Activated CD8-positive, alpha-beta memory T cell treated with anti-CD3 and anti-CD28 coated beads, Interleukin-2, amount 50 U/mL, for 1 hour (primary cell): ENCODE results near the gene ZNF208.
"Not testable (repeated sequence)": the region's sequence is repeated elsewhere in the genome, so short reads cannot be mapped to it uniquely, and the experiment has no call there.

Experiments
- DNase-seq: peaks from one replicate; pipeline ENCODE4 v3.0.0-alpha.2; 2020; ENCODE audit errors: extremely low read depth

Gene ZNF208

GRCh38 chr19:22010437-22011143 lies at the start of gene ZNF208:
Gene ZNF208 (minus strand): TSS chr19:22010943. CDS start chr19:22010794, 149 bp downstream.
- not testable (repeated sequence) for DNase-seq

- no peak for DNase-seq
Measured at GRCh38 chr19:22052644-22053013, 41.9 kb upstream of the ZNF208 start.

GRCh38 chr19:22041151-22041550 lies 30.4 kb upstream of the ZNF208 start:
- DNase-seq: not testable (repeated sequence)

- no peak for DNase-seq
Measured at GRCh38 chr19:22030680-22031079, 19.9 kb upstream of the ZNF208 start.

- DNase-seq: no peak
Measured at GRCh38 chr19:22026687-22027086, 15.9 kb upstream of the ZNF208 start.

GRCh38 chr19:22025539-22025938 lies 14.8 kb upstream of the ZNF208 start:
- not testable (repeated sequence) for DNase-seq

- DNase-seq: no peak
Measured at GRCh38 chr19:21970466-21970865, 40.3 kb downstream of the ZNF208 start.

- DNase-seq: no peak
Measured at GRCh38 chr19:21947775-21948174, 63.0 kb downstream of the ZNF208 start.

- DNase-seq: no peak
Measured at GRCh38 chr19:21940684-21941083, 70.1 kb downstream of the ZNF208 start.

GRCh38 chr19:21934593-21934992 lies 76.2 kb downstream of the ZNF208 start:
- DNase-seq: no peak

GRCh38 chr19:21934131-21934530 lies 76.6 kb downstream of the ZNF208 start:
- DNase-seq: no peak

GRCh38 chr19:21922276-21922675 lies 88.5 kb downstream of the ZNF208 start:
- DNase-seq: no peak

- DNase-seq: no peak
Measured at GRCh38 chr19:21921691-21922180, 89.0 kb downstream of the ZNF208 start.

- DNase-seq: no peak
Measured at GRCh38 chr19:21915411-21915810, 95.3 kb downstream of the ZNF208 start.

- DNase-seq: no peak
Measured at GRCh38 chr19:21912654-21913053, 98.1 kb downstream of the ZNF208 start.

- DNase-seq: no peak
Measured at GRCh38 chr19:21910318-21910717, 100.4 kb downstream of the ZNF208 start.

- DNase-seq: no peak
Measured at GRCh38 chr19:21908066-21908465, 102.7 kb downstream of the ZNF208 start.

GRCh38 chr19:21907516-21907915 lies 103.2 kb downstream of the ZNF208 start:
- DNase-seq: no peak

GRCh38 chr19:21902571-21902970 lies 108.2 kb downstream of the ZNF208 start:
- no peak for DNase-seq

GRCh38 chr19:21901861-21902260 lies 108.9 kb downstream of the ZNF208 start:
- DNase-seq: no peak

GRCh38 chr19:21900401-21900800 lies 110.3 kb downstream of the ZNF208 start:
- no peak for DNase-seq

GRCh38 chr19:21891086-21891485 lies 119.7 kb downstream of the ZNF208 start:
- DNase-seq: no peak

- not testable (repeated sequence) for DNase-seq
Measured at GRCh38 chr19:21890017-21890416, 120.7 kb downstream of the ZNF208 start.

GRCh38 chr19:21885516-21885915 lies 125.2 kb downstream of the ZNF208 start:
- not testable (repeated sequence) for DNase-seq
